Activated naive CD4-positive, alpha-beta T cell treated with anti-CD3 and anti-CD28 coated beads, Interleukin-2, amount 50 U/mL, for 24 hours (primary cell): Measurements from ENCODE around the gene PDS5B.
"Not testable (repeated sequence)": the region's sequence is repeated elsewhere in the genome, so short reads cannot be mapped to it uniquely, and the experiment has no call there.

Experiments used
- H3K27ac Mint-ChIP-seq: one replicate; pipeline ENCODE4 v1.8.0; 2021; ENCODE audit warnings: mild to moderate bottlenecking, mixed read lengths
- H3K27me3 Mint-ChIP-seq: one replicate; pipeline ENCODE4 v1.8.0; 2021; ENCODE audit warnings: mixed read lengths
- H3K36me3 Mint-ChIP-seq: one replicate; pipeline ENCODE4 v1.8.0; 2021; ENCODE audit warnings: mixed read lengths
- H3K4me1 Mint-ChIP-seq: one replicate; pipeline ENCODE4 v1.8.0; 2021; ENCODE audit warnings: mixed read lengths
- H3K4me3 Mint-ChIP-seq: one replicate; pipeline ENCODE4 v1.8.0; 2021; ENCODE audit warnings: mild to moderate bottlenecking, mixed read lengths
- H3K9me3 Mint-ChIP-seq: one replicate; pipeline ENCODE4 v1.8.0; 2021; ENCODE audit warnings: mixed read lengths

Gene PDS5B

GRCh38 chr13:32823597-32823996 is 237.3 kb downstream of the PDS5B start:
- Mint-ChIP-seq H3K9me3 (no peaks in the 10 kb centered on the region), H3K27me3 (no peaks in the 10 kb centered on the region), H3K4me3 (no peak overlapping the region), H3K27ac (no peak overlapping the region), H3K36me3 (no peaks in the 10 kb centered on the region), H3K4me1 (no peaks in the 10 kb centered on the region)

DNA sequence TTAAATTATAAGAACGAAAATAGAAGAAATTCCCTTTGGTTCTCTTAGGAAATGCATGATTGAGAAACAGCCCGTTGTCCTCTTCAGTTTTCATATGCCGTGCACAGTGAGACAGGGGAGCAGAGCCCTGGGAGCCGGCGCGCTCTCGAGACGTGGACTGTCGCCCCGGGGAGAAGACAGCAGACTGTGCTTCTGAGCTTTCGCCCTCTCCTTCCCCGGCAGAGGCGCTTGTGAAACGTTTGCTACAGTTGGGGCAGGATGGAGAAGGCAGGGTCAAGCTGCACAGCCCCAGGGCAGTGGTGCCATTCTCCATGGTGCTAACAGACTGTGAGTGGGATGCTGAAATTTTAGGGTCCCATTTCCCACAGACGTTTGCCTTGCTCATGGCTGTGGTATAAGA is 237.8 kb downstream of the PDS5B start:
- H3K27me3 Mint-ChIP-seq, result no peaks in the 10 kb centered on the region
- no peak overlapping the region for H3K27ac Mint-ChIP-seq
- no peak overlapping the region for H3K4me3 Mint-ChIP-seq
- no peaks in the 10 kb centered on the region for H3K36me3 Mint-ChIP-seq
- H3K4me1 Mint-ChIP-seq, result no peaks in the 10 kb centered on the region
- no peaks in the 10 kb centered on the region for H3K9me3 Mint-ChIP-seq

DNA sequence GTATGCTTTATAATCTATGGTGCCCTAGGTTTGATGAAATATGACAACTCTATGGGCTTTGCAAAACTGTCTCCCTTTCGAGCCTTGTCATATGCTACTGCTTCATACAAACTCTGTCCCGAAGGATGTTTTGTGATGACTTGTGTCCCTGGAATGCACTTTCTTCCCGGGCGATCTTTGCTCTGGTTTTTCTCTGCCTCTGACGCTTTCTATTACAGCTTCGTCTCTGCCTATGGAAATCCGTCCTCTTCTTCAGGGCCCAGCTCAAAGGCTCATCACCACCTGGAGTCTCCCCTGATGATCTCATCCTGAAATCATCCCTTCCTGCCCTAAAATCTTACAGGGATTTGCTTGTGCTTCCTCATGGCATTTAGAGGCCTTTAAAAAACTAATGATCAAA is 238.4 kb downstream of the PDS5B start:
- Mint-ChIP-seq H3K27me3 (no peaks in the 10 kb centered on the region), H3K4me1 (no peaks in the 10 kb centered on the region), H3K27ac (no peak overlapping the region), H3K36me3 (no peaks in the 10 kb centered on the region), H3K4me3 (no peak overlapping the region), H3K9me3 (no peaks in the 10 kb centered on the region)

GRCh38 chr13:32825481-32825880 is 239.2 kb downstream of the PDS5B start:
- H3K4me3 Mint-ChIP-seq, result no peak overlapping the region
- H3K27ac Mint-ChIP-seq, result no peak overlapping the region
- H3K36me3 Mint-ChIP-seq, result no peaks in the 10 kb centered on the region
- H3K27me3 Mint-ChIP-seq, result no peaks in the 10 kb centered on the region
- H3K9me3 Mint-ChIP-seq, result no peaks in the 10 kb centered on the region
- H3K4me1 Mint-ChIP-seq, result no peaks in the 10 kb centered on the region

DNA sequence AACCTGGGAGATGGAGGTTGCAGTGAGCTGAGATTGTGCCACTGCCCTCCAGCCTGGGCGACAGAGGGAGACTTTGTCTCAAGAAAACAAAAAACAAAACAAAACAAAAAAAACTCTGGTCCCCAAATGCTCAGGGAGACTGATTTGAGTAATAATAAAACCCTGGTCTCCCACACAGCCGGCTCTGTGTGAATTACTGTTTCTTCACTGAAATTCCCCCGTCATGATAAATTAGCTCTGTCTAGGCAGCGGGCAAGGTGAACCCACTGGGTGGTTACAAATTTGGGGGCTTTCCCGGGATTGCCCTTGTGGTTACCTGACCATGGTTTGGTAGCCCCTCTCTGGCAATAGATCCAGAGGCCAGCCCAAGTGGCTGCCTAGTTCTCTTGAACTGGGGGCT is 240.1 kb downstream of the PDS5B start:
- H3K27me3 Mint-ChIP-seq, H3K27ac Mint-ChIP-seq, H3K36me3 Mint-ChIP-seq, H3K4me1 Mint-ChIP-seq, H3K9me3 Mint-ChIP-seq, H3K4me3 Mint-ChIP-seq: not testable (repeated sequence)
